SU-DHL-6 (cell line): ENCODE results near the gene ANKRD39.
A peak's percentile ranks its signal among the peaks of the same experiment; 100 is the strongest.

Experiments
- H2AFZ ChIP-seq: fragments of 200-600 bp; sonication (generic); 2 replicates; pipeline ENCODE4 v1.6.1; 2014; ENCODE audit warnings: low read depth, mild to moderate bottlenecking, moderate library complexity, mixed read lengths, antibody characterized with exemption, low read length; ENCODE audit not compliant: severe bottlenecking
- H3F3A ChIP-seq: fragments of 200-600 bp; shearing (Covaris generic); 2 replicates; pipeline ENCODE4 v1.6.0; 2016; ENCODE audit warnings: antibody characterized with exemption, mild to moderate bottlenecking; ENCODE audit not compliant: insufficient read depth
- H3K27ac ChIP-seq: fragments of 200-600 bp; sonication (generic); 2 replicates; pipeline ENCODE4 v1.5.1; 2016; ENCODE audit warnings: low read depth, mild to moderate bottlenecking, low read length, moderate library complexity, mixed read lengths
- H3K27me3 ChIP-seq: fragments of 200-600 bp; sonication (generic), shearing (Covaris generic); 2 replicates; pipeline ENCODE4 v1.6.0; 2014; ENCODE audit warnings: mild to moderate bottlenecking, low read length
- H3K36me3 ChIP-seq: fragments of 200-600 bp; sonication (generic); 2 replicates; pipeline ENCODE4 v1.6.1; 2014; ENCODE audit warnings: mild to moderate bottlenecking, low read length, mixed read lengths
- H3K4me2 ChIP-seq: fragments of 300-600, 200-600 bp; shearing (Covaris generic), sonication (generic); 2 replicates; pipeline ENCODE4 v1.6.0; 2014; ENCODE audit warnings: low read length, low read depth, mild to moderate bottlenecking; ENCODE audit not compliant: poor library complexity, severe bottlenecking
- H3K4me3 ChIP-seq: fragments of 200-600 bp; sonication (generic); 2 replicates; pipeline ENCODE4 v1.5.1; 2014; ENCODE audit warnings: antibody characterized with exemption, low read length, mild to moderate bottlenecking, mixed read lengths; ENCODE audit not compliant: insufficient read depth, poor library complexity, severe bottlenecking
- H3K79me2 ChIP-seq: fragments of 200-600 bp; sonication (generic); 2 replicates; pipeline ENCODE4 v1.6.1; 2014; ENCODE audit warnings: mild to moderate bottlenecking, low read length, moderate library complexity; ENCODE audit not compliant: insufficient read depth
- H3K9ac ChIP-seq: fragments of 200-600 bp; sonication (generic); 2 replicates; pipeline ENCODE4 v1.7.0; 2014; ENCODE audit warnings: mild to moderate bottlenecking, low read length
- H3K9me2 ChIP-seq: fragments of 200-600 bp; sonication (generic); replicated peaks from 2 replicates; pipeline ENCODE4 v1.6.1; 2014; ENCODE audit warnings: low read length; ENCODE audit not compliant: insufficient read depth
- H3K9me3 ChIP-seq: fragments of 200-600 bp; sonication (generic); 2 replicates; pipeline ENCODE4 v1.6.1; 2014; ENCODE audit warnings: low read length, mixed read lengths; ENCODE audit not compliant: insufficient read depth
- H4K20me1 ChIP-seq: fragments of 200-600 bp; sonication (generic); 2 replicates; pipeline ENCODE4 v1.6.1; 2014; ENCODE audit warnings: low read depth, mild to moderate bottlenecking, antibody characterized with exemption, low read length, moderate library complexity, mixed read lengths
- EZH2phosphoT487 ChIP-seq: fragments of 200-600 bp; sonication (generic), shearing (Covaris generic); conservative IDR thresholded peaks from 2 replicates; pipeline ENCODE4 v1.6.1; 2018; ENCODE audit warnings: mild to moderate bottlenecking, antibody characterized with exemption, low read length, moderate library complexity, mixed read lengths
- TF ChIP-seq, protein P1 (sequence below): fragments of 200-600 bp; sonication (generic); IDR thresholded peaks from one replicate; pipeline ENCODE4 v1.5.1; 2017; ENCODE audit warnings: antibody characterized with exemption, mild to moderate bottlenecking, low read length, moderate library complexity; ENCODE audit not compliant: insufficient read depth, poor library complexity, severe bottlenecking

Gene ANKRD39

DNA sequence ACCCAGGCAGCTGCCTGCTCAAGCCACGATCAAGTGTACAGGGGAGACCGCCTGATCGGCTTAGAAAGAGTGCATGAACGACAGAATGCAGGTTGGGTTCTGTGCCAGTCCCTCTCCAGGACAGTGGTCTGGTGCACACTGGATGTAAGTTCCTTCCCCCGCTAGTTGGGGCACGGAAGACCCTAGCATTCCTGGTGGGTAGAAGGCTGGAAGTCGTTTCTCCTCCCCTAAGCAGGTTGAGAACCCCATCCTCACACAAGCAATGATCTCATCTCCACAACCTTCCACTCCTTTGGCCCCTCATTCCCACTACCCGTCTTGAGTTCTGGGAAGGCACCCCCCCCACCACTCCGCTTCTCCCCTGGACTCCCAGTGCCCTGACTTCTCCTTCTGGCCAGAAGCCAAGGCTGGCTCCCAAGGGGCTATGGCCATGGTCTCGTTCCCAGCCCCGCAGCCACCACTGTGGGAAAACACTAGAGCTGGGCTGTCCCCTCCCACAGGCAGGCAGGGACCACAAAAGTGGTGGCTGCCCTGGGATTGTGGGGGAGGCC lies 1.4 kb upstream of the ANKRD39 start:
- H3K27me3 ChIP-seq, result no peaks in the 10 kb centered on the region
- no peaks in the 10 kb centered on the region for H3F3A ChIP-seq
- H3K36me3 ChIP-seq, result no peaks in the 10 kb centered on the region
- no peak overlapping the region for H2AFZ ChIP-seq
- no peaks in the 10 kb centered on the region for H3K9me2 ChIP-seq
- H3K4me3 ChIP-seq, result no peak overlapping the region
- no peak overlapping the region for H3K9ac ChIP-seq
- H3K27ac ChIP-seq, result no peak overlapping the region
- H3K9me3 ChIP-seq, result no peaks in the 10 kb centered on the region
- H3K4me2 ChIP-seq, result no peak overlapping the region
- TF ChIP-seq, protein P1, sequence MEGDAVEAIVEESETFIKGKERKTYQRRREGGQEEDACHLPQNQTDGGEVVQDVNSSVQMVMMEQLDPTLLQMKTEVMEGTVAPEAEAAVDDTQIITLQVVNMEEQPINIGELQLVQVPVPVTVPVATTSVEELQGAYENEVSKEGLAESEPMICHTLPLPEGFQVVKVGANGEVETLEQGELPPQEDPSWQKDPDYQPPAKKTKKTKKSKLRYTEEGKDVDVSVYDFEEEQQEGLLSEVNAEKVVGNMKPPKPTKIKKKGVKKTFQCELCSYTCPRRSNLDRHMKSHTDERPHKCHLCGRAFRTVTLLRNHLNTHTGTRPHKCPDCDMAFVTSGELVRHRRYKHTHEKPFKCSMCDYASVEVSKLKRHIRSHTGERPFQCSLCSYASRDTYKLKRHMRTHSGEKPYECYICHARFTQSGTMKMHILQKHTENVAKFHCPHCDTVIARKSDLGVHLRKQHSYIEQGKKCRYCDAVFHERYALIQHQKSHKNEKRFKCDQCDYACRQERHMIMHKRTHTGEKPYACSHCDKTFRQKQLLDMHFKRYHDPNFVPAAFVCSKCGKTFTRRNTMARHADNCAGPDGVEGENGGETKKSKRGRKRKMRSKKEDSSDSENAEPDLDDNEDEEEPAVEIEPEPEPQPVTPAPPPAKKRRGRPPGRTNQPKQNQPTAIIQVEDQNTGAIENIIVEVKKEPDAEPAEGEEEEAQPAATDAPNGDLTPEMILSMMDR, result no peak
- no peak for TF ChIP-seq EZH2phosphoT487
- H3K79me2 ChIP-seq, result peaks cover 6% of the 10 kb centered on the region; the same call in 1 of the 2 replicates
- no peaks in the 10 kb centered on the region for H4K20me1 ChIP-seq

DNA sequence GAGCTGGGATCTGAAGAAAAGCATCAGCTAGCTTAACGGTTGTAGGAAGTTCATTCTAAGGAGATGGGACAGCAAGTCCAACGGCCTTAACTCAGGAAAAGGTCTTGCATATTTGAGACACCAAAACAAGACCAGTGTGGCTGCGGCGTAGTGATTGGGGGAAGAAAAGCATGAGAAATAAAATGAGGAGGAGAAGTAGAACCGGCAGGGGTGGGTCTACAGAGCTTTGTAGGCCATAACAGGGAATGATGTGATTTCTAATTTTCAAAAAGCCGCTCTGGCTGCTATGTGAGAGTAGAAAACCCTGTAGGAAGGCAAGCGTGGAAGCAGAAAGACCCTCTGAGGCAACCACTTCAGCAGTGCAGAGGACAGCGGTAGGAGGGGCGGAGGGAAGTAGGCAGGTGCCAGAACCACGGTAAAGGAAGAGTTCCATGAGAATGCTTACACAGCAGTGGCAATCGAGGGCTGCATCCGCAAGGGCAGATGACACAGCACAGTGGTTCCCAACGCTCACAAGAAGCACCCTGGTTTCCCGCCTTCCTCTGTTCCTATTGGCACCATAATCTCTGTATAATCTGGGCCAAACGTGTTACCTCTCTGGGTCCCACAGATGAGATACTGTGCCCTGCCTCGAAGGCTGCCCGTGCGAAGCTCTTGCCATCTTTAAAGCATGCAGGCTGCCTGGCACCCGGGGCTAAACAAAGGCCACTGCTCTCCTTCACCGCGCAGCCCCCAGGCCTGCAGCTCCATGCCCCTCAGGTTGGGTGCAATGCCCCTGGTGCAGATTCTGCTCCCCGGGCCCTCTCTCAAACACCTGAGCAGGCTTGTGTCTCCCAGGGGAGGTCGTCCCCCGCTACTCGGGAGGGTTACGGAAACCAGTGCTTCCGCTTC lies 795 bp downstream of the ANKRD39 start:
- Histone ChIP-seq H3K27ac (peak overlapping the region; percentile 67), H3K79me2 (peaks cover 6% of the 10 kb centered on the region; the same call in 1 of the 2 replicates), H3F3A (no peaks in the 10 kb centered on the region), H3K9ac (peak overlapping the region; percentile 79), H3K36me3 (no peaks in the 10 kb centered on the region), H2AFZ (peak overlapping the region; percentile 87), H3K9me2 (no peaks in the 10 kb centered on the region), H3K9me3 (no peaks in the 10 kb centered on the region), H3K27me3 (no peaks in the 10 kb centered on the region), H4K20me1 (no peaks in the 10 kb centered on the region), H3K4me3 (peak overlapping the region; percentile 72), H3K4me2 (peak overlapping the region; percentile 78)
- TF ChIP-seq, protein P1, result no peak
- no peak for TF ChIP-seq EZH2phosphoT487

DNA sequence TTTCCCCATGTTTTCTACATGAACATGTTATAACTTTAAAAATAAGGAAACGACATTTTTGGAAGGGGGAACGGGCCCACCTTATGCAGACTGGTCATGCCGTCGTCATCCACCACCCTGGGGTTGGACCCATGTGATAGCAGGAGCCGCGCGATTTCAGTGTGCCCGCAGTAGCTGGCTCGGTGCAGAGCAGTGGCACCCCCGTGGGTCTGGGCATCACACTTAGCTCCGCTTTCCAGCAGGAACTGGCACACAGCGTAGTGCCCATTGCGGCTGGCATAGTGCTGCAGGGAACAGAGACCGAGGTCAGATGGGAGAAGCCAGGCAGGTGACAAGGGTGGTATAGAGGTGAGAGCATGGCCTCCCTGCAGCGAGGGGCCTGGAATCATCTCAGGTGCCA lies 4.5 kb downstream of the ANKRD39 start:
- no peak for TF ChIP-seq EZH2phosphoT487
- TF ChIP-seq, protein P1, result no peak
- Histone ChIP-seq H3K36me3 (no peaks in the 10 kb centered on the region), H4K20me1 (no peaks in the 10 kb centered on the region), H3K27ac (no peak overlapping the region), H2AFZ (no peak overlapping the region), H3K79me2 (peaks cover 6% of the 10 kb centered on the region; the same call in 1 of the 2 replicates), H3K4me2 (no peak overlapping the region), H3K4me3 (no peak overlapping the region), H3K9ac (no peak overlapping the region), H3K9me3 (no peaks in the 10 kb centered on the region), H3K27me3 (no peaks in the 10 kb centered on the region), H3F3A (no peaks in the 10 kb centered on the region), H3K9me2 (no peaks in the 10 kb centered on the region)
